K562 (cell line): ENCODE results near the gene PSMA1. TPM values are rescaled to one million over a fixed set of nuclear protein-coding genes. Genes with fewer than 3 reads are reported as not detected.

Experiments used
- ARID4B ChIP-seq: sonication (generic); formaldehyde crosslinking; IDR thresholded peaks from 2 replicates; pipeline ENCODE4 v1.8.0; 2022; ENCODE audit warnings: mild to moderate bottlenecking, missing genetic modification reagents
- ESRRB ChIP-seq: fragments of 250-450 bp; sonication (Bioruptor Pico); IDR thresholded peaks from 2 replicates; pipeline ENCODE4 v1.5.0; 2020; ENCODE audit warnings: mild to moderate bottlenecking, moderate library complexity, borderline replicate concordance
- ETS1 ChIP-seq: conservative IDR thresholded peaks from 2 replicates; pipeline ENCODE4 v1.6.1; 2011; ENCODE audit warnings: low read depth, mild to moderate bottlenecking, low read length; ENCODE audit not compliant: control insufficient read depth
- FOXK2 ChIP-seq, 2 experiments: fragments of 450-650 bp; IDR thresholded peaks in 1 of 2; conservative IDR thresholded peaks in 1 of 2; 2 replicates each; pipeline ENCODE4 v1.6.1; 2016; ENCODE audit warnings: low read depth in 2 of 2, mild to moderate bottlenecking in 1 of 2
- GMEB1 ChIP-seq: fragments of 250-450 bp; sonication (Bioruptor Pico); IDR thresholded peaks from 2 replicates; pipeline ENCODE4 v1.4.0; 2020; ENCODE audit warnings: mild to moderate bottlenecking
- HDAC1 ChIP-seq, 2 experiments: fragments of 450-650 bp; IDR thresholded peaks; 2 replicates each; pipeline ENCODE4 v1.6.1; 2016 to 2017; ENCODE audit warnings: inconsistent platforms in 1 of 2, mild to moderate bottlenecking in 1 of 2, moderate library complexity in 1 of 2
- LARP7 ChIP-seq: fragments of 450-650 bp; IDR thresholded peaks from 2 replicates; pipeline ENCODE4 v1.6.1; 2016
- MAZ ChIP-seq, 2 experiments: fragments of 450-650 bp in 1 of 2; sonication (generic) in 1 of 2; formaldehyde crosslinking; IDR thresholded peaks in 1 of 2; conservative IDR thresholded peaks in 1 of 2; 2 replicates each; pipeline versions ENCODE4 v1.4.0 to v1.5.0; 2020; ENCODE audit warnings: mild to moderate bottlenecking in 1 of 2, missing genetic modification reagents in 1 of 2
- SAP30 ChIP-seq: fragments of 200-600 bp; sonication (generic); IDR thresholded peaks from 2 replicates; pipeline ENCODE4 v1.6.1; 2012; ENCODE audit warnings: borderline replicate concordance, low read depth, mild to moderate bottlenecking, moderate library complexity, low read length, control low read depth, inconsistent platforms; ENCODE audit not compliant: insufficient read depth, poor library complexity, severe bottlenecking
- SOX6 ChIP-seq: fragments of 450-650 bp; IDR thresholded peaks from 2 replicates; pipeline ENCODE4 v1.6.1; 2014; ENCODE audit warnings: mild to moderate bottlenecking
- TAF9B ChIP-seq: fragments of 450-650 bp; IDR thresholded peaks from 2 replicates; pipeline ENCODE4 v1.6.1; 2018; ENCODE audit warnings: mild to moderate bottlenecking; ENCODE audit not compliant: partially characterized antibody
- YY1 ChIP-seq, 3 experiments: IDR thresholded peaks; 2 replicates each; pipeline ENCODE4 v1.6.1; 2011; ENCODE audit warnings: low read length in 2 of 3, mild to moderate bottlenecking in 2 of 3, moderate library complexity in 2 of 3, borderline replicate concordance in 1 of 3, control low read depth in 1 of 3, low read depth in 1 of 3; ENCODE audit not compliant: insufficient read depth in 3 of 3, insufficient replicate concordance in 2 of 3, control insufficient read depth in 1 of 3, insufficient read length in 1 of 3; ENCODE audit errors: extremely low read depth in 1 of 3
- ZBED1 ChIP-seq: IDR thresholded peaks from 2 replicates; pipeline ENCODE4 v1.6.1; 2014
- ZFP91 ChIP-seq: sonication (generic); formaldehyde crosslinking; IDR thresholded peaks from 2 replicates; pipeline ENCODE4 v1.8.0; 2022; ENCODE audit warnings: mild to moderate bottlenecking, missing genetic modification reagents
- ZNF197 ChIP-seq: fragments of 200-800 bp; sonication (Bioruptor generic); IDR thresholded peaks from 2 replicates; pipeline ENCODE4 v1.6.1; 2016; ENCODE audit warnings: low read depth, missing genetic modification characterization, missing compliant biosample characterization
- ZNF644 ChIP-seq: fragments of 200-800 bp; sonication (Bioruptor generic); IDR thresholded peaks from 2 replicates; pipeline ENCODE4 v1.6.1; 2016; ENCODE audit warnings: low read depth, missing genetic modification characterization, missing compliant biosample characterization
- ZZZ3 ChIP-seq: fragments of 450-650 bp; IDR thresholded peaks from 2 replicates; pipeline ENCODE4 v1.6.1; 2016; ENCODE audit warnings: antibody characterized with exemption, mild to moderate bottlenecking, moderate library complexity
- polyA plus RNA-seq, 8 experiments: library from polyadenylated mRNA; depleted of rRNA in 4 of 8; stranded (reverse) in 5 of 8; unstranded in 3 of 8; fragments of >200 nt; fragmentation: Nextera tagmentation in 2 of 8; fragmentation: Illumina TruSeq in 1 of 8; extraction: Ambion mirVana in 2 of 8; extraction: Trizol in 1 of 8; gene quantifications; 2 replicates each; pipeline versions ENCODE4 v1.2.1 to v1.2.3, GENCODE V29; 2011 to 2014; ENCODE audit warnings: inconsistent platforms in 1 of 8, missing spikeins in 1 of 8
- total RNA-seq, 7 experiments: library from RNA; depleted of rRNA in 6 of 7; stranded (reverse); fragments of >200 nt in 6 of 7; fragmentation: Illumina TruSeq in 2 of 7; extraction: Trizol in 2 of 7; gene quantifications; 2 replicates each; pipeline versions ENCODE4 v1.2.1 to v1.2.3, GENCODE V29; 2011 to 2021; ENCODE audit warnings: low replicate concordance in 1 of 7

PSMA1 gene
- total and polyA plus RNA-seq, 9 of the 15 experiments (the other 6 are each of a cell fraction or from before 2014, with no cell fraction given) = 283 to 1,007 (median 424) TPM

DNA sequence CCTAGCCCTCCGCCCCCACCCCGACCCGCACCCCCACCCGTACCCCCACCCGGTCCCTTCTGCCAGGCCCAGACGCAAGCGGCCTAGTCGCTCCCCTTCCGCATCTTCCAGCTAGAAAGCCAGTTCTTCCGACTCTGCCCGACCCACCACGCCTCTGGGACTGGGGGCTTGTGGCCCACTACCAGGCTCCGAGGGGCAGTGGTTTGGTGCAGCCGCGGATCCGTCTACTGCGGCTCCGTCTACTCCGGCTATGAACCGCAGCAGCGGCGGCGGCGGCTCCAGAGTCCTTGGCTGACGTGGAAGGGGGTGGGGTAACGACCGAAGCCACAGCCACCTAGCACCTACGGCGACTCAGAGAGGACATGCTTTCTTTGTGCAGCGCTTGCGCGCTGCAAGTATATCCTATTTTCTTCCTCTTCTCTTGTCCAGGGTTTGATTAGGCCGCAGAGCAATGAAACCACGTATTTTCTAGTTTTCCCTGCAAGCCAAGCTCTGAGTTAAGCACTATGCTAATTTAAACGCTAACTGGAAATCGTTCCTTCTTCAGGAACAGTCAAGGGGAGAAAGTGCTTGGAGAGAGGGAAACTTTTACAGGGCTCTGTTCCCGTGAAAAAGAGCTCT, 20.5 kb downstream of the PSMA1 start, which contains the start of gene COPB1 (continued):
- TF ChIP-seq ARID4B (CRISPR knock-in tag) = peak; percentile 83
- TF ChIP-seq ETS1 = peak; percentile 44; the same call in 1 of the 2 replicates
- peak; percentile 35; the same call in 1 of the 2 replicates for TF ChIP-seq ZNF644
- peak; percentile 34 for TF ChIP-seq TAF9B
- peak; percentile 73 for TF ChIP-seq SAP30
- no peak for TF ChIP-seq ESRRB (CRISPR knock-in tag)
- TF ChIP-seq GMEB1 (CRISPR knock-in tag) = no peak
- TF ChIP-seq MAZ (CRISPR knock-in tag; conservative IDR thresholded peaks at IDR 0.05 in 1 of 2, IDR thresholded peaks at IDR 0.05 in 1 of 2) = peak; percentile 43 to 78; a peak in 3 of 4 replicates
- peak in 1 of 2 experiments; percentile 41; a peak in 1 of 4 replicates for TF ChIP-seq HDAC1 (IDR thresholded peaks at IDR 0.05)
- TF ChIP-seq SOX6 = peak; percentile 43; the same call in 1 of the 2 replicates
- no peak for TF ChIP-seq ZFP91 (CRISPR knock-in tag)
- no peak for TF ChIP-seq ZNF197 (CRISPR knock-in tag)
- TF ChIP-seq LARP7 = no peak
- TF ChIP-seq FOXK2 (conservative IDR thresholded peaks at IDR 0.05 in 1 of 2, IDR thresholded peaks at IDR 0.05 in 1 of 2; ENCODE audit: low read depth in 2 of 2) = peak in 1 of 2 experiments; percentile 47; a peak in 1 of 4 replicates
- TF ChIP-seq ZBED1 = 0 out of 2 replicates have a peak, but pooled peaks have one; percentile 41
- TF ChIP-seq YY1 (IDR thresholded peaks at IDR 0.05; ENCODE audit: borderline replicate concordance in 1 of 3, control insufficient read depth in 1 of 3, extremely low read depth in 1 of 3, insufficient read depth in 3 of 3, insufficient read length in 1 of 3, insufficient replicate concordance in 2 of 3, low read depth in 1 of 3, low read length in 2 of 3) = peak in 1 of 3 experiments; percentile 13
- TF ChIP-seq ZZZ3 = 0 out of 2 replicates have a peak, but pooled peaks have one; percentile 12
